Measurements from ENCODE around the gene AKNA. TPM values are rescaled to one million over a fixed set of nuclear protein-coding genes. Genes with fewer than 3 reads are reported as not detected.

Gene AKNA
- total RNA-seq, 1 donor from 2014 or later, result 55.0 TPM

DNA sequence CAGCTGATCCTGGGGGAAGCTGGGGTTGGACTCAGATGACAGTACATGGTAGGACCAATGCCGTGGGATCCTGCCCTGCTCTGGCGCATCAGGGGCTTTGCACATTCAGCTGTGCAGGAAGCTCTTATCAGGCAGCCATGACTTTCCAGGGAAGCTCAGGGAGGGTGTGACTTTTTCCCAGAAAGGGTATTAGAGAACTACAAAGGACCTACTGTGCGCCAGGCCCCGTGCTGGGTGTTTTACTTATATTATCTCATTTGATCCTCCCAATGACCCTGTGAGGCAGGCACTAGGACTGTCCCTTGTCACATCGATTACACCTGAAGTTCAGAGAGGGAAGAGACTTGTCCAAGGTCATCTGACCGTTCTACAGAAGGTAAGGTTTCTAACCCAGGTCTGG, 23.7 kb upstream of the AKNA start:
- no peak for DNase-seq (ENCODE audit: extremely low spot score in 2 of 2)
- peaks cover 14% of the 10 kb centered on the region for H3K4me1 ChIP-seq
- H3K9me3 ChIP-seq, result no peaks in the 10 kb centered on the region
- no peak overlapping the region for H3K27ac ChIP-seq
- intact Hi-C loops (cut with DNase I), result loop anchor here (10.0 kb wide), 1 partner anchor 603 kb away; no protein-coding TSS in a partner anchor
- TF ChIP-seq POLR2A (IDR thresholded peaks at IDR 0.05), result no peak
- TF ChIP-seq, protein P1, sequence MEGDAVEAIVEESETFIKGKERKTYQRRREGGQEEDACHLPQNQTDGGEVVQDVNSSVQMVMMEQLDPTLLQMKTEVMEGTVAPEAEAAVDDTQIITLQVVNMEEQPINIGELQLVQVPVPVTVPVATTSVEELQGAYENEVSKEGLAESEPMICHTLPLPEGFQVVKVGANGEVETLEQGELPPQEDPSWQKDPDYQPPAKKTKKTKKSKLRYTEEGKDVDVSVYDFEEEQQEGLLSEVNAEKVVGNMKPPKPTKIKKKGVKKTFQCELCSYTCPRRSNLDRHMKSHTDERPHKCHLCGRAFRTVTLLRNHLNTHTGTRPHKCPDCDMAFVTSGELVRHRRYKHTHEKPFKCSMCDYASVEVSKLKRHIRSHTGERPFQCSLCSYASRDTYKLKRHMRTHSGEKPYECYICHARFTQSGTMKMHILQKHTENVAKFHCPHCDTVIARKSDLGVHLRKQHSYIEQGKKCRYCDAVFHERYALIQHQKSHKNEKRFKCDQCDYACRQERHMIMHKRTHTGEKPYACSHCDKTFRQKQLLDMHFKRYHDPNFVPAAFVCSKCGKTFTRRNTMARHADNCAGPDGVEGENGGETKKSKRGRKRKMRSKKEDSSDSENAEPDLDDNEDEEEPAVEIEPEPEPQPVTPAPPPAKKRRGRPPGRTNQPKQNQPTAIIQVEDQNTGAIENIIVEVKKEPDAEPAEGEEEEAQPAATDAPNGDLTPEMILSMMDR (IDR thresholded peaks at IDR 0.05), result no peak
- TF ChIP-seq POLR2AphosphoS5 (IDR thresholded peaks at IDR 0.05; ENCODE audit: insufficient read depth in 1 of 2, low read depth in 1 of 2), result no peak
- H3K27me3 ChIP-seq, result no peaks in the 10 kb centered on the region
- H3K36me3 ChIP-seq, result no peaks in the 10 kb centered on the region
- H3K4me3 ChIP-seq, result no peak overlapping the region

DNA sequence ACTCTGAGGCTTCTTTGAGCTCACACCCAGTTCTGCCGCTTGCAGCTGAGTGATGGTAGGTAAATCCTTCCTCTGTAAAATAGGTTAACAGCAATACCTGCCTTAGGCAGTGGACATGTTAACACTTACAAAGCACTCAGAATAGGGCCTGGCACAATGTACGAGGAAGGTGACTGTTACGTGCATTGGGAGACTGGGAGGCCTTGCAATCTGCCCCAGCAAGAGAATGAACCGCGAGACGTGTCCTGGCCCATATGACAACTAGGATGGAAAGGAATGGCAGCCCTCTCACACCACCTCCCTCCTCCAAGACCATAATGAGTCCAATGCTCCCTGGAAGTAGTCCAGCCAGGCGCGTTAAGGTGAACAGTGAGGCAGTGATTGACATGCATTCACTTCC, 23.1 kb upstream of the AKNA start:
- TF ChIP-seq POLR2A (IDR thresholded peaks at IDR 0.05) (no peak), POLR2AphosphoS5 (IDR thresholded peaks at IDR 0.05; ENCODE audit: insufficient read depth in 1 of 2, low read depth in 1 of 2) (no peak)
- TF ChIP-seq, protein P1 (IDR thresholded peaks at IDR 0.05), result no peak
- H3K27me3 ChIP-seq, result no peaks in the 10 kb centered on the region
- peaks cover 14% of the 10 kb centered on the region for H3K4me1 ChIP-seq
- DNase-seq (ENCODE audit: extremely low spot score in 2 of 2), result no peak
- H3K4me3 ChIP-seq, result no peak overlapping the region
- intact Hi-C loops (cut with DNase I), result loop anchor here (10.0 kb wide), 1 partner anchor 604 kb away; no protein-coding TSS in a partner anchor
- H3K27ac ChIP-seq, result no peak overlapping the region
- H3K9me3 ChIP-seq, result no peaks in the 10 kb centered on the region
- H3K36me3 ChIP-seq, result no peaks in the 10 kb centered on the region

DNA sequence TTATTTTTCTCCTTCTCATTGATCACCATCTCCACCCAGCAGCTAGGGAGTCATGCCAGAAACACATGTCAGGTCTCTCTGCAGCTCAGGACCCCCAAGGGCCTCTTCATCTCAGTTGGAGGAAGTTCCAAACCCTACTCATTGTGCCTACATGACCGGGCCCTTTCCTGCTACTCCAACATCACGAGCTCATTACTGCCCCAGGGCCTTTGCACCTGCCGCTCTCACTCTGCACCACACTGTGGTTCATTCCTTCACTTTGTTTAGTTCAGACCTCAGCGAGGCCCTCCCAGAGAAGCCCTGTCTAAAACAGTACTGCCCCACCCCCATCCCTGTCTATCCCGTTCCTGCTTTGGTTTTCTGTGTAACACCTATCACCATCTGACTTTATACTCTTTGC, 22.1 kb upstream of the AKNA start:
- Histone ChIP-seq H3K9me3 (no peaks in the 10 kb centered on the region), H3K4me1 (peaks cover 14% of the 10 kb centered on the region), H3K27me3 (no peaks in the 10 kb centered on the region), H3K27ac (no peak overlapping the region), H3K36me3 (no peaks in the 10 kb centered on the region), H3K4me3 (no peak overlapping the region)
- intact Hi-C loops (cut with DNase I), result loop anchor here (5.0 to 10.0 kb wide), 2 partner anchors 242 to 605 kb away; no protein-coding TSS in a partner anchor
- TF ChIP-seq POLR2AphosphoS5 (IDR thresholded peaks at IDR 0.05; ENCODE audit: insufficient read depth in 1 of 2, low read depth in 1 of 2), result no peak
- TF ChIP-seq, protein P1 (IDR thresholded peaks at IDR 0.05), result no peak
- no peak for TF ChIP-seq POLR2A (IDR thresholded peaks at IDR 0.05)
- no peak for DNase-seq (ENCODE audit: extremely low spot score in 2 of 2)

DNA sequence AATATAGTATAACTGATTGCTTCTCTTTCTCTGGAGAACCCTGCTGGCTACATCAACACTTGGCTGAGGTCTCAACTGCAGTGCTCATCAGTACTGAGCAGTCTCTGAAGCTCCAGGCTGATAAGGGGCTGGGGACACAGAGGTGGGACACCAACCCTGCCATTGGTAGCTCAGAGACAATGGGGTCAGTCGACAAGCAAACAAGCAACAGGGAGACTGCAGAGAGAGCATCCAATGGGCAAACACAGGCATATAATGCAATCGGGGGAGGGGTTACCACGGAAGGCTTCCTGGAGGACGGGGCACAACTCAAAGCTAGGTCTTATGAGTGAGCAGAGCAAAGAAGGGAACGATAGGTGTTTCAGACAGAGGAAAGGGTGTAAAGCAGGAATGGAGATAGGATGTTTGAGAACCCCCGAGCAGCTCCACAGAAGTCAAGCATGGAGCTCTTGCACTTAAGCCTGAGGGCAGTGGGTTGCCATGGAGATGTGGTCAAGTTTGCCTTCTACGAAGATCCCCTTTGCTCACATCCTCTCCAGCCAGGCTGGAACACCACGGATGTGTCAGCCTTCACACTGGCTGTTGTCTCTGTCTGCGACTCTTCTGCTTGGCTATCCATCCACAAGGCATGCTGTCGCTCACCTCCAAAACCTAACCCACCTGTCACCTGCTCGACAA, 21.5 kb upstream of the AKNA start:
- no peak overlapping the region for H3K4me3 ChIP-seq
- no peak for DNase-seq (ENCODE audit: extremely low spot score in 2 of 2)
- no peaks in the 10 kb centered on the region for H3K9me3 ChIP-seq
- H3K27me3 ChIP-seq, result no peaks in the 10 kb centered on the region
- no peaks in the 10 kb centered on the region for H3K36me3 ChIP-seq
- peaks cover 8% of the 10 kb centered on the region for H3K4me1 ChIP-seq
- intact Hi-C loops (cut with DNase I), result loop anchor here (5.0 kb wide), 1 partner anchor 243 kb away; no protein-coding TSS in a partner anchor
- H3K27ac ChIP-seq, result no peak overlapping the region
- TF ChIP-seq POLR2AphosphoS5 (IDR thresholded peaks at IDR 0.05; ENCODE audit: insufficient read depth in 1 of 2, low read depth in 1 of 2), result no peak
- TF ChIP-seq POLR2A (IDR thresholded peaks at IDR 0.05), result no peak
- TF ChIP-seq, protein P1 (IDR thresholded peaks at IDR 0.05), result no peak

DNA sequence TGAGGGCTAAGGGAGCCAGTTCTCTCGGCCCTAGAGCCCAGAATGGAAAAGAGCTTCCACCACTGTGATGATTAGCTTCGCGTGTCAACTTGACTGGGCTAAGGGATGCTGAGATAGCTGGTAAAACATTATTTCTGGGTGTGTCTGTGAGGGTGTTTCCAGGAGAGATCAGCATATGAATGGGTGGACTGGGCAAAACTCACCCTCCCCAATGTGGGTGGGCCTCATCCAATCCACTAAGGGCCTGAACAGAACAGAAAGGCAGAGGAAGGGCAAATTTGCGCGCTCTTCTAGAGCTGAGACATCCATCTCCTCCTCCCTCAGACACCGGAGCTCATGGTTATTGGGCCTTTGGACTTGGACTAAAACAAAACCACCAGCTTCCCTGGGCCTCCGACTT, 20.9 kb upstream of the AKNA start:
- TF ChIP-seq, protein P1 (IDR thresholded peaks at IDR 0.05), result no peak
- TF ChIP-seq POLR2A (IDR thresholded peaks at IDR 0.05) (no peak), POLR2AphosphoS5 (IDR thresholded peaks at IDR 0.05; ENCODE audit: insufficient read depth in 1 of 2, low read depth in 1 of 2) (no peak)
- intact Hi-C loops (cut with DNase I), result loop anchor here (5.0 kb wide), 1 partner anchor 244 kb away; no protein-coding TSS in a partner anchor

More for the DNA sequence above, 20.9 kb upstream of the AKNA start:
- H3K4me3 ChIP-seq, result no peak overlapping the region
- no peaks in the 10 kb centered on the region for H3K36me3 ChIP-seq
- DNase-seq (ENCODE audit: extremely low spot score in 2 of 2), result no peak
- H3K27ac ChIP-seq, result no peak overlapping the region
- H3K4me1 ChIP-seq, result peaks cover 4% of the 10 kb centered on the region
- no peaks in the 10 kb centered on the region for H3K27me3 ChIP-seq
- H3K9me3 ChIP-seq, result no peaks in the 10 kb centered on the region

Data from vagina (tissue), 2 donors.